Activated T-cell treated with anti-CD3 and anti-CD28 coated beads, Interleukin-2, amount 50 U/mL, for 4 hours (primary cell): Measurements from ENCODE around the gene STK17A. TPM values are rescaled to one million over a fixed set of nuclear protein-coding genes. Genes with fewer than 3 reads are reported as not detected.
"Not testable (repeated sequence)": the region's sequence is repeated elsewhere in the genome, so short reads cannot be mapped to it uniquely, and the experiment has no call there.

Source experiments
- ATAC-seq, 2 donors: fragments of 200-7000 bp; cut with Tn5 transposase; one replicate each; pipeline ENCODE4 v1.10.0; 2021
- DNase-seq: peaks from one replicate; pipeline ENCODE4 v3.0.0-alpha.2; 2020
- H3K27me3 Mint-ChIP-seq: one replicate; pipeline ENCODE4 v1.8.0; 2021; ENCODE audit warnings: low read depth, mixed read lengths
- H3K36me3 Mint-ChIP-seq: one replicate; pipeline ENCODE4 v1.8.0; 2022; ENCODE audit warnings: mixed read lengths; ENCODE audit not compliant: insufficient read depth
- H3K4me1 Mint-ChIP-seq: one replicate; pipeline ENCODE4 v1.8.0; 2021; ENCODE audit warnings: low read depth, mixed read lengths
- H3K4me3 Mint-ChIP-seq: one replicate; pipeline ENCODE4 v1.8.0; 2021; ENCODE audit warnings: mild to moderate bottlenecking, moderate library complexity, mixed read lengths
- H3K9me3 Mint-ChIP-seq: one replicate; pipeline ENCODE4 v1.8.0; 2021; ENCODE audit warnings: mixed read lengths
- total RNA-seq, 3 donors: library from RNA; stranded (reverse); gene quantifications; one replicate each; pipeline ENCODE4 v1.2.1, GENCODE V29; 2021

The STK17A gene
- total RNA-seq, 3 donors from 2014 or later = 32.0 to 40.1 (median 33.3) TPM

GRCh38 chr7:43626695-43627094 is 43.8 kb downstream of the STK17A start:
- H3K36me3 Mint-ChIP-seq = peaks cover 65% of the 10 kb centered on the region
- H3K4me1 Mint-ChIP-seq = peaks cover 90% of the 10 kb centered on the region
- H3K9me3 Mint-ChIP-seq = no peaks in the 10 kb centered on the region
- H3K27me3 Mint-ChIP-seq = no peaks in the 10 kb centered on the region
- H3K4me3 Mint-ChIP-seq = no peak overlapping the region
- ATAC-seq = no peak
- no peak for DNase-seq

- not testable (repeated sequence) for H3K4me3 Mint-ChIP-seq, DNase-seq, H3K27me3 Mint-ChIP-seq, ATAC-seq, H3K9me3 Mint-ChIP-seq
- Mint-ChIP-seq H3K4me1 (peaks cover 90% of the 10 kb centered on the region), H3K36me3 (peaks cover 70% of the 10 kb centered on the region)
These were observed 44.9 kb downstream of the STK17A start for GRCh38 chr7:43627798-43628197.

DNA sequence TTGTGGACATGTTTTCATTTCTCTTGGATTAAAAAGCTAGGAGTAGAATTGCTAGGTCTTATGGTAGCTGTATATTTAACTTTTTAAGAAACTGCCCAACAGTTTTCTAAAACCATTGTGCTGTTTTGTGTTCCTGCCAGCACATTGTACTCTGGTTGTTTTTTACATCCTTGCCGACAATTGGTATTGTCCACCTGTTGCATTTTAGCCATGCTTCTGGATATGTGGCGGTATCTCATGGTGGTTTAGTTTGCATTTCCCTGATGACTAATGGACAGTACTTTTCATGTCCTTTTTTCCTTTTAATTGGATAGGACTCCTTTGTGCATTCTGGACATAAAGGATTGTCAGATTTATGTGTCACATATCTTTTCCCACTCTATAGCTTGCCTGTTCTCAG is 45.5 kb downstream of the STK17A start:
- Mint-ChIP-seq H3K9me3 (no peaks in the 10 kb centered on the region), H3K27me3 (no peaks in the 10 kb centered on the region), H3K4me1 (peaks cover 91% of the 10 kb centered on the region), H3K4me3 (no peak overlapping the region), H3K36me3 (peaks cover 74% of the 10 kb centered on the region)
- DNase-seq = no peak
- no peak for ATAC-seq

DNA sequence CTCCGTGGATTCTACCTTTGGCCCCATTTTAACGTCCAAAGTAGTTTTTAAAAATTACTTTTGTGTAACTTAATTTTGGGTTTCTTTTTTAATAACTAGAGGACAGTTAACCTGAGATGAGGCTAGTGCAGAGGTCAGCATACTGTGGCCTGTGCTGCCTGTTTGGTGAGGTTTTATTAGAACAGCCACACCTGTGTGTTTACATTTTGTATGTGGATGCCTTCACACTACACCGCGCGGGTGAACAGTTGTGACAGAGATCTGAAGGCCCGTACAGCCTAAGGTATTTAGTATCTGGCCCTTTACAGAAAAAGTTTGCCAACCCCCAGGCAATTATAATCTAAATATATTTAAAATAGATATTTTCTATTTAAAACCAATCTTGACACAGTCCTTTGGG is 46.9 kb downstream of the STK17A start:
- no peak for DNase-seq
- Mint-ChIP-seq H3K36me3 (peaks cover 71% of the 10 kb centered on the region), H3K27me3 (no peaks in the 10 kb centered on the region), H3K4me3 (no peak overlapping the region), H3K9me3 (peaks cover 5% of the 10 kb centered on the region), H3K4me1 (peaks cover 88% of the 10 kb centered on the region)
- ATAC-seq = no peak

- peaks cover 5% of the 10 kb centered on the region for H3K9me3 Mint-ChIP-seq
- H3K4me3 Mint-ChIP-seq = no peak overlapping the region
- no peak for DNase-seq
- ATAC-seq = no peak
- H3K4me1 Mint-ChIP-seq = peaks cover 87% of the 10 kb centered on the region
- peaks cover 71% of the 10 kb centered on the region for H3K36me3 Mint-ChIP-seq
- H3K27me3 Mint-ChIP-seq = no peaks in the 10 kb centered on the region
These were observed 47.6 kb downstream of the STK17A start for GRCh38 chr7:43630482-43630881.

- DNase-seq = no peak
- Mint-ChIP-seq H3K4me3 (no peak overlapping the region), H3K4me1 (peaks cover 86% of the 10 kb centered on the region), H3K27me3 (no peaks in the 10 kb centered on the region), H3K36me3 (peaks cover 71% of the 10 kb centered on the region), H3K9me3 (peaks cover 5% of the 10 kb centered on the region)
- peak; percentile 73 to 75 for ATAC-seq
These were observed 48.7 kb downstream of the STK17A start for GRCh38 chr7:43631559-43631958.

DNA sequence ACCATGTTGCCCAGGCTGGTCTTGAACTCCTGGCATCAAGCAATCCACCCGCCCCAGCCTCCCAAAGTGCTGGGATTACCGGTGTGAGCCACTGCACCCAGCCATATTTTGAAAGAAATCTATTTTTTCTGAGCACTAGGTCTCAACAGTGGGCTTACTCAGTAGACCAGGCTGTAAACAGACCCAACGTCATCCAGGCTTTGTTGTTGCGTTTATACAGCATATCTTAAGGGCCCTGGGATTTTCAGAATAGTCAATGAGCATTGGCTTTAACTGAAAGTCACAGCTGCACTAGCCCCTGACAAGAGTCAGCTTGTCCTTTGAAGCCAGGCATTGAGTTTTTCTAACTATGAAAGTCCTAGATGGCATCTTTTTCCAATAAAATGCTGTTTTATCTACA is 49.8 kb downstream of the STK17A start:
- H3K36me3 Mint-ChIP-seq = peaks cover 76% of the 10 kb centered on the region

GRCh38 chr7:43634384-43634783 is 51.5 kb downstream of the STK17A start:
- no peak for ATAC-seq
- H3K4me3 Mint-ChIP-seq = no peak overlapping the region
- peaks cover 69% of the 10 kb centered on the region for H3K36me3 Mint-ChIP-seq
- no peak for DNase-seq
- no peaks in the 10 kb centered on the region for H3K27me3 Mint-ChIP-seq
- H3K9me3 Mint-ChIP-seq = peaks cover 5% of the 10 kb centered on the region
- peaks cover 84% of the 10 kb centered on the region for H3K4me1 Mint-ChIP-seq

More for the DNA sequence above, 49.8 kb downstream of the STK17A start:
- peaks cover 86% of the 10 kb centered on the region for H3K4me1 Mint-ChIP-seq
- H3K27me3 Mint-ChIP-seq = no peaks in the 10 kb centered on the region
- H3K9me3 Mint-ChIP-seq = peaks cover 5% of the 10 kb centered on the region
- no peak for ATAC-seq
- DNase-seq = no peak
- no peak overlapping the region for H3K4me3 Mint-ChIP-seq

- H3K4me3 Mint-ChIP-seq = no peak overlapping the region
- no peak for DNase-seq
- no peaks in the 10 kb centered on the region for H3K27me3 Mint-ChIP-seq
- H3K36me3 Mint-ChIP-seq = peaks cover 72% of the 10 kb centered on the region
- H3K4me1 Mint-ChIP-seq = peaks cover 87% of the 10 kb centered on the region
- peaks cover 5% of the 10 kb centered on the region for H3K9me3 Mint-ChIP-seq
- no peak for ATAC-seq
These were observed 53.2 kb downstream of the STK17A start for GRCh38 chr7:43636093-43636492.

DNA sequence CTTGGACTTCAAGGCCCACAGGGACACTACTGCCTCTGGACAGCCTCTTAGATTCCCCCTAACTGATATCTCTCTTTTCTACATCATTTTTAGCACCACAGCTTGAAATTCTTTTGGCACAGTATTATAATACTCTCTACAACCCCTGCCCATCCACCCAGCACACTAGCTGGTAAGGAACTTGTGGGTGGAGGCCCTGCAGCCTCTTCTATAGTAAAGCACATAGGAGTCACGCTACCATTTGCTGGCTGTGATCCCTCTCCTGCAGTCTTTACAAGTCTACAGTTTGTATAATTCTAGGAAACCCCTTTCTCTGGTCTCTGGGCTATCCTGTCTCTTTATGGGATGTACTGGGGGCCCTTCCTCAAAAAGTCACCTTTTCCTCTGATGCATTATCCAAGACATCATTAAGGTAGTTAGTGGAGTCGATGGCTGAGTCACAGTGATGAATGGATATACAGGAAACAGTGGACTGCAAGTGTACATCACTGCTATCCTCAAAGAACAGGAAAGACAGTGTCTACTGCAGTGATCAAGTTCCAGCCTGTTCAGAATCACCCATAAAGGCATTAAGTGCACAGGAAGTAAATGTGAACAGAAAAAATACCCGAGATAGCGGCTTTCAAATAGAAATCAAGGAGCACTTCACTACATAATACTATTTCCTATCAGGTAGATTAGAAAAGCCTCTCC is 54.4 kb downstream of the STK17A start:
- Mint-ChIP-seq H3K9me3 (peaks cover 5% of the 10 kb centered on the region), H3K4me1 (peaks cover 81% of the 10 kb centered on the region), H3K27me3 (no peaks in the 10 kb centered on the region), H3K4me3 (peak overlapping the region; percentile 10), H3K36me3 (peaks cover 62% of the 10 kb centered on the region)
- DNase-seq (no peak), ATAC-seq (peak; percentile 60 to 61)

DNA sequence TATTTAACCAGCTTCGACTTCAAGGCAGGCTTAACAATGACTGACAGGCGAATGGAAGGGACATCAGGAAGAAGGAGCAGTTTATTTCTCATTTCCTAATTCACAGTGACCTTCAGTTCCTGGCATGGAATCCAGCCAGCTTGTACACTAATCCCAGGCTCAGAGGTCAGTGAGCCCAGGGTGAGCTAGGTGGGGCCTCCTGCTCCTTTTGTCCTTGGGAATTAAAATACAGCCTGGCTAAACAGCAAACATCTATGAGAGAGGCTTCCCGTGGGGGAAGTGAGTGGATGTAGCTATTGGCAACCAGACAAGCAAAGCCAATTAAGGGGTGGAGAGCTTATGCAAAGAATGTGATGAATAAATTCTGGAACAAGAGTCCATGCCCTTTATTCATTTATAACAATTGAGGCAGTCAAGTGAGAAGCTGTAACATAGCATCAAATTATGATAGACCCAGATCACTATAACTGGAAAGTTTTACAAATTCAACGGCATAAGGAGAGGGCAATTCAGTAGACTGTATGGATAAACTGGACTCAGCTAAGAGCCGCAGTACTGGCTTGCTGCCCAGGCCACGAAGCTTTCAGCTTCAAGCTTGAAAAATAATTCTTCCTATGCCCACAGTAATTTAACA is 57.1 kb downstream of the STK17A start:
- H3K9me3 Mint-ChIP-seq = no peaks in the 10 kb centered on the region
- H3K4me1 Mint-ChIP-seq = peaks cover 85% of the 10 kb centered on the region
- DNase-seq (no peak), ATAC-seq (no peak)
- H3K36me3 Mint-ChIP-seq = peaks cover 64% of the 10 kb centered on the region
- no peak overlapping the region for H3K4me3 Mint-ChIP-seq
- no peaks in the 10 kb centered on the region for H3K27me3 Mint-ChIP-seq

DNA sequence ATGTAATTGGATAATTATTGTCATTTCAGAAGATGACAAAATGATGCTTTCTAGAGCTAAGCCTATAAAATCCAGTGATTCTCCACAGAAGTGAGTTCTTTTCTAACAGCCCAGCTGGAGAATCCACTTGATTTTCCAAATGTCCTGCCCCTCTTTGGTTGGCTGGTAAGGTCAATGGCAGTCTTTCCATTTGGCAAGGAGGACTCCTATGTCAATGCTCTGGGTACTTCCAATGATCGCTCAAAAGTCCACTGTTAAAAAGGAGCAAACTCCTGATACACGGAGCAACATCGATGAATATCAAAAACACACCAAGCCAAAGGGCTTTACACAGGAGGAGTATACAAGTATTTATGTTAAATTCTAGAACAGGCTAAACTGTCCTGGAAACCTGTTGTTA is 57.8 kb downstream of the STK17A start:
- H3K36me3 Mint-ChIP-seq = peaks cover 64% of the 10 kb centered on the region
- H3K27me3 Mint-ChIP-seq = no peaks in the 10 kb centered on the region
- ATAC-seq = no peak
- H3K4me3 Mint-ChIP-seq = no peak overlapping the region
- peaks cover 86% of the 10 kb centered on the region for H3K4me1 Mint-ChIP-seq
- H3K9me3 Mint-ChIP-seq = no peaks in the 10 kb centered on the region
- no peak for DNase-seq

DNA sequence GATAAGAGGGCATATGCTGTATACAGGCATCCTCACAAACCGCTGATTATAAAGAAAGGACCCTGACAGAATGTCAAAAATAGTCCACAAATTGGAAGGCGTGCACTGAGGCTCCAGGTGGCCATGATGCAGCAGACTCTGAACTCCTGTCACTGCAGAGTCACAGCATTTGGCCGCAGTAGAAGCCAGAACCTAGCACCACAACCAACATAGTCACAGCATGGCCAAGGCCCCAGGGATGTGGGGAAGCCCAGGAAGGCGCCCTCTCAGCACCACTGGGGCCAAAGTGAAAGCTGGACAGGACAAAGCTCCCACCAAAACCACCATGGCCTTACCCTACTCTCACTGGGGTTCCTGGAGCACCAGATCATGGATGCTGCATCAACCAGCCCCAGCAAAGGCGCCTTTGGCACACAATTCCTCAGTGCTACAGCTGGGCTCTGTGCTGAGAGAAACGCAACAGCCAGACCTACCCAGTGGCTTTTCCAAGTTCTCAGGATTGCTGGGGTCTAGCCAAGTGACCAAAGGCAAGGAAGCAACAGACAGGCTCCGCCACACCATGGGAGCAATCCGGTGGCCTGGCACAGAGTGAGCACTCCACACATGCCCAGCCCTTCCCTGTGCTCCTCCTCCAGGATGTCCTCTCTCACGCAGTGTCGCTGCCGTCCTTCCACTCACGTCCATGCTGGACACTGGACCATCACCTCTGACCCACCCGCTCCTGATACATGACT is 60.2 kb downstream of the STK17A start:
- Mint-ChIP-seq H3K36me3 (peaks cover 59% of the 10 kb centered on the region), H3K27me3 (no peaks in the 10 kb centered on the region), H3K9me3 (no peaks in the 10 kb centered on the region), H3K4me1 (peaks cover 87% of the 10 kb centered on the region), H3K4me3 (no peak overlapping the region)
- DNase-seq (no peak), ATAC-seq (no peak)

- DNase-seq = no peak
- Mint-ChIP-seq H3K4me3 (no peak overlapping the region), H3K4me1 (peaks cover 88% of the 10 kb centered on the region), H3K36me3 (peaks cover 57% of the 10 kb centered on the region), H3K9me3 (no peaks in the 10 kb centered on the region), H3K27me3 (no peaks in the 10 kb centered on the region)
- no peak for ATAC-seq
These were observed 60.9 kb downstream of the STK17A start for GRCh38 chr7:43643846-43644245.
